Measurements from ENCODE around the gene EP300. TPM values are rescaled to one million over a fixed set of nuclear protein-coding genes. Genes with fewer than 3 reads are reported as not detected.

The EP300 gene
- total RNA-seq, 1 donor from 2014 or later, result 89.2 TPM

- Mint-ChIP-seq H3K27me3 (ENCODE audit: low read depth) (peaks cover 52% of the 10 kb centered on the region), H3K9me3 (no peaks in the 10 kb centered on the region), H3K27ac (ENCODE audit: unreplicated experiment) (no peak overlapping the region), H3K36me3 (ENCODE audit: low read depth) (no peaks in the 10 kb centered on the region), H3K4me3 (peak overlapping the region; percentile 94), H3K4me1 (peaks cover 15% of the 10 kb centered on the region)
- no peak for DNase-seq (ENCODE audit: low read depth, low spot score)
- TF ChIP-seq, protein P1, sequence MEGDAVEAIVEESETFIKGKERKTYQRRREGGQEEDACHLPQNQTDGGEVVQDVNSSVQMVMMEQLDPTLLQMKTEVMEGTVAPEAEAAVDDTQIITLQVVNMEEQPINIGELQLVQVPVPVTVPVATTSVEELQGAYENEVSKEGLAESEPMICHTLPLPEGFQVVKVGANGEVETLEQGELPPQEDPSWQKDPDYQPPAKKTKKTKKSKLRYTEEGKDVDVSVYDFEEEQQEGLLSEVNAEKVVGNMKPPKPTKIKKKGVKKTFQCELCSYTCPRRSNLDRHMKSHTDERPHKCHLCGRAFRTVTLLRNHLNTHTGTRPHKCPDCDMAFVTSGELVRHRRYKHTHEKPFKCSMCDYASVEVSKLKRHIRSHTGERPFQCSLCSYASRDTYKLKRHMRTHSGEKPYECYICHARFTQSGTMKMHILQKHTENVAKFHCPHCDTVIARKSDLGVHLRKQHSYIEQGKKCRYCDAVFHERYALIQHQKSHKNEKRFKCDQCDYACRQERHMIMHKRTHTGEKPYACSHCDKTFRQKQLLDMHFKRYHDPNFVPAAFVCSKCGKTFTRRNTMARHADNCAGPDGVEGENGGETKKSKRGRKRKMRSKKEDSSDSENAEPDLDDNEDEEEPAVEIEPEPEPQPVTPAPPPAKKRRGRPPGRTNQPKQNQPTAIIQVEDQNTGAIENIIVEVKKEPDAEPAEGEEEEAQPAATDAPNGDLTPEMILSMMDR (conservative IDR thresholded peaks at IDR 0.05), result peak; percentile 26
These were observed 105.7 kb downstream of the EP300 start for GRCh38 chr22:41198027-41198580.

- Mint-ChIP-seq H3K4me1 (peaks cover 29% of the 10 kb centered on the region), H3K4me3 (peak overlapping the region; percentile 5), H3K27me3 (ENCODE audit: low read depth) (peaks cover 53% of the 10 kb centered on the region), H3K9me3 (no peaks in the 10 kb centered on the region), H3K36me3 (ENCODE audit: low read depth) (no peaks in the 10 kb centered on the region), H3K27ac (ENCODE audit: unreplicated experiment) (no peak overlapping the region)
- DNase-seq (ENCODE audit: low read depth, low spot score), result no peak
- TF ChIP-seq, protein P1 (conservative IDR thresholded peaks at IDR 0.05), result no peak
These were observed 108.7 kb downstream of the EP300 start for GRCh38 chr22:41201141-41201540.

DNA sequence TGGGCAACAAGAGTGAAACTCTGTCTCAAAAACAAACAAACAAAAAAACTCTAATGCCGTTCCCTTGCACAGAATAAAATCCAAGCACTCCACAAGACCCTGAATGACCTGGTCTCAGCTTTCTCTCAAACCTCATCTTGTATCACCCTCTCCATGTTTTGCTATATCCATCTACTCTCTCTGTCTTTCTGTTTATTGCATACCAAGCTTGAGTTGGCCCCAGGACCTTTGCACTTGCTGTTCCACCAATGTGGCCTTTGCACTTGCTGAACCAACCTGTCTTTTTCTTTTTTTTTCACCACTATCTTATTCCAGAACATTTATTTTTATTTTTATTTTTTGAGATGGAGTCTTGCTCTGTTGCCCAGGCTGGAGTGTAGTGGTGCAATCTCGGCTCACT, 110.7 kb downstream of the EP300 start:
- DNase-seq (ENCODE audit: low read depth, low spot score), result no peak
- Mint-ChIP-seq H3K4me1 (peaks cover 18% of the 10 kb centered on the region), H3K36me3 (ENCODE audit: low read depth) (no peaks in the 10 kb centered on the region), H3K27ac (ENCODE audit: unreplicated experiment) (no peak overlapping the region), H3K27me3 (ENCODE audit: low read depth) (peaks cover 40% of the 10 kb centered on the region), H3K9me3 (no peaks in the 10 kb centered on the region), H3K4me3 (peak overlapping the region; percentile 42)
- TF ChIP-seq, protein P1 (conservative IDR thresholded peaks at IDR 0.05), result no peak

GRCh38 chr22:41204066-41204465, 111.7 kb downstream of the EP300 start:
- DNase-seq (ENCODE audit: low read depth, low spot score), result no peak
- Mint-ChIP-seq H3K36me3 (ENCODE audit: low read depth) (no peaks in the 10 kb centered on the region), H3K4me3 (peak overlapping the region; percentile 73), H3K27ac (ENCODE audit: unreplicated experiment) (no peak overlapping the region), H3K4me1 (peaks cover 14% of the 10 kb centered on the region), H3K27me3 (ENCODE audit: low read depth) (peaks cover 32% of the 10 kb centered on the region), H3K9me3 (no peaks in the 10 kb centered on the region)
- TF ChIP-seq, protein P1 (conservative IDR thresholded peaks at IDR 0.05), result no peak

DNA sequence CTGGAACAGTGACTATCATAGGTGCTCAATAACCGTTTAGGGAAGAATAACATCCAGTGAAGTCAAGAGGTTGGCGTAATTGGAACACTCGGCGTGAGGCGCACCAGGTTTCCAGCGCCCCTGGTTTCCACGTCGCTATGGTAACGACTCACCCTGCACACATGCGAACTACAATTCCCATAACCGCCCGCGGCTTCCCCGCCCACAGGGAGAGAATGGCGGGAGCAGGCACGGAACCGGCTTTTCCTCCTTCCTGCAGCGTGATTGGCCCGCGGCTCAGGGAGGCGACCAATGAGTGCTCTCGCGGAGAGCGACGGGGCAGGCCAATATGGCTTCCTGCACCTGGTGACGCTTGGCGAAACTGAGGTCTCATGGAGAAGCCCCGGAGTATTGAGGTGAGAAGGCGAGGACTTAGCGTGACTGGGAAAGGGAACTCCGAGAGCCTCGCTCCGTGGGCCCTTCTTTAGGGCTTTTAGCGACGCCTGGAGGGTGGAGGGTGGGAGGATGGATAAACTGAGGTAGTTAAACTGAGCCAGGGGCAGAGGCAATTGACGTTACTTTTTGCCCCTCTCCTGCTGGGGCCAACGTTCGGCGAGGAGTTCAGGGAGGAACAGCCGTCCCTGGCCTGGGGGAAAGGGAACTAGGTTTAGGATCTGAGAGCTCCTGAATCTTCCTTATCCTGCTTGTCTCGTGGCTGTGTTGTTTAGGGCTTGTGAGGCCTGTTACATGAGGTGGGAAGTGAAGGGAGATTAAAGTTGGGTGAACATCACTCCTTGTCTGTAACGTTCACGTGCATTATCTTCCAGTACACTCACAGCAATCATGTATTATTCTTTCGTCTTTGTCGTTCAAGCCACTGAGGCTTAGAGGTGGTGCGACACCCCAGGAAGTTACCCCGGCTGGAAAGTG, 112.9 kb downstream of the EP300 start, which contains the start of gene L3MBTL2:
TSS of gene L3MBTL2 (plus strand) at position 321 of the 909 bp plus-strand sequence. CDS start at position 372, 51 bp downstream.
- DNase-seq (ENCODE audit: low read depth, low spot score), result peak; percentile 97
- H3K9me3 Mint-ChIP-seq, result no peaks in the 10 kb centered on the region
- peaks cover 14% of the 10 kb centered on the region for H3K4me1 Mint-ChIP-seq
- H3K27ac Mint-ChIP-seq (ENCODE audit: unreplicated experiment), result peak within 1 kb of the TSS; percentile 96
- H3K36me3 Mint-ChIP-seq (ENCODE audit: low read depth), result peaks cover 5% of the 10 kb centered on the region
- TF ChIP-seq, protein P1 (conservative IDR thresholded peaks at IDR 0.05), result no peak
- H3K4me3 Mint-ChIP-seq, result peak within 1 kb of the TSS; percentile 98
- peaks cover 21% of the 10 kb centered on the region for H3K27me3 Mint-ChIP-seq (ENCODE audit: low read depth)
